Stimulated activated CD8-positive, alpha-beta memory T cell treated with anti-CD3 and anti-CD28 coated beads, Interleukin-7, amount 100 ng/mL, for 1 hour (primary cell): ENCODE data around the gene PAXIP1.
"Not testable (repeated sequence)": the region's sequence is repeated elsewhere in the genome, so short reads cannot be mapped to it uniquely, and the experiment has no call there.

Source experiments
- DNase-seq, 2 donors: peaks; one replicate each; pipeline ENCODE4 v3.0.0-alpha.2; 2020; ENCODE audit warnings: low read depth in 2 of 2

The PAXIP1 gene

GRCh38 chr7:154946166-154946565, 56.8 kb downstream of the PAXIP1 start:
- DNase-seq = no peak

DNA sequence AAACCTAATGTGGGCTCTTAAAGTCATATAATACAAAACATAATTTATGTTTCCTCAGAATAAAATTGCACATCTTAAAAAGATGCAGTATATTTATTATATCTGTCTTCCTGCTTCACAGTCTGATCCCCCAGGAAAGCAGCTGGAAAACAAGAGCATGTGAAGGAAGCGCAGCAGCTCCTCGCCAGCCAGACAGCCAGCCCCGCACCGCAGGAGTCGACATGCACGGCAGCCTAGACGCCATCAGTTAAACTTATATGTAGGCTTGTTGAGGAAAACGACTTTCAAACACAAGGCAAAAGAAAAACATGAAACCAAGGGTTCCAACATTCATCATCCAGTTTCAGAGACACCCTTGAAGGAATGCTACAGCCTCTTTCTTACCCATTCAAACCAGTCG, 59.0 kb downstream of the PAXIP1 start:
- DNase-seq = no peak

GRCh38 chr7:154942691-154943090, 60.2 kb downstream of the PAXIP1 start:
- no peak for DNase-seq

- no peak for DNase-seq
Measured at GRCh38 chr7:154937837-154938236, 65.1 kb downstream of the PAXIP1 start.

- DNase-seq = not testable (repeated sequence)
Measured at GRCh38 chr7:154934353-154934952, 68.5 kb downstream of the PAXIP1 start.

GRCh38 chr7:154931906-154932305, 71.0 kb downstream of the PAXIP1 start:
- no peak for DNase-seq

DNA sequence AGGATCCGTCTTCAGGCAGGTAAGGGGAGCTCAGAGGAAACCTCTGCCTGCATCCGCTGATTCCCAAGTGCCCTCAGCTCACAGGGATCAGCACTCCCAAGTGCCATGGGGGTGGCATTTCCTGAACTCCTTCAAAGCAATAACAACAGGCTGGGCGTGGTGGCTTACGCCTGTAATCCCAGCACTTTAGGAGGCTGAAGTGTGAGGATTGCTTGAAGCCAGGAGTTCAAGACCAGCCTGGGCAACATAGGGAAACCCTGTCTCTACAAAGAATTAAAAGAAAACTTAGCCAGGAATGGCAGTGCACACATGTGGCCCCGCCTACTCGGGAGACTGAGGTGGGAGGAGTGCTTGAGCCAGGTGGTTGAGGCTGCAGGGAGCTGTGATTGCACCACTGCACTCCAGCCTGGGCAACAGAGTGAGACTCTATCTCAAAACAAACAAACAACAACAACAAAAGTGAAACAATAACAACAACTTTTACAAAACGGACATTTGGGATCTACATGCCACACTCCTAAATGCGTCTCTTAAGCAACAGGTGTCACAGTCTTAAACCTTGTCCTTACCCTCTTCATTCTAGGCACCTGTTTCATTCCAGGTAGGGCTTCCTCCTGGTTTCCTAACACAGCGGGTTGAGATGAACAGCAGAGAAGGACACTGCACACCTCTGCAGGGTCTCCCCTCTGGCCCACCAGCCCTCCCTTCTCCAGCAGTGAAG, 73.8 kb downstream of the PAXIP1 start:
- DNase-seq = no peak

GRCh38 chr7:154928136-154929005, 74.6 kb downstream of the PAXIP1 start:
- DNase-seq = peak in 1 of 2 donors; percentile 10

- DNase-seq = peak; percentile 44 to 62
Measured at GRCh38 chr7:154927624-154928125, 75.2 kb downstream of the PAXIP1 start.

- not testable (repeated sequence) for DNase-seq
Measured at GRCh38 chr7:154922472-154922871, 80.5 kb downstream of the PAXIP1 start.

DNA sequence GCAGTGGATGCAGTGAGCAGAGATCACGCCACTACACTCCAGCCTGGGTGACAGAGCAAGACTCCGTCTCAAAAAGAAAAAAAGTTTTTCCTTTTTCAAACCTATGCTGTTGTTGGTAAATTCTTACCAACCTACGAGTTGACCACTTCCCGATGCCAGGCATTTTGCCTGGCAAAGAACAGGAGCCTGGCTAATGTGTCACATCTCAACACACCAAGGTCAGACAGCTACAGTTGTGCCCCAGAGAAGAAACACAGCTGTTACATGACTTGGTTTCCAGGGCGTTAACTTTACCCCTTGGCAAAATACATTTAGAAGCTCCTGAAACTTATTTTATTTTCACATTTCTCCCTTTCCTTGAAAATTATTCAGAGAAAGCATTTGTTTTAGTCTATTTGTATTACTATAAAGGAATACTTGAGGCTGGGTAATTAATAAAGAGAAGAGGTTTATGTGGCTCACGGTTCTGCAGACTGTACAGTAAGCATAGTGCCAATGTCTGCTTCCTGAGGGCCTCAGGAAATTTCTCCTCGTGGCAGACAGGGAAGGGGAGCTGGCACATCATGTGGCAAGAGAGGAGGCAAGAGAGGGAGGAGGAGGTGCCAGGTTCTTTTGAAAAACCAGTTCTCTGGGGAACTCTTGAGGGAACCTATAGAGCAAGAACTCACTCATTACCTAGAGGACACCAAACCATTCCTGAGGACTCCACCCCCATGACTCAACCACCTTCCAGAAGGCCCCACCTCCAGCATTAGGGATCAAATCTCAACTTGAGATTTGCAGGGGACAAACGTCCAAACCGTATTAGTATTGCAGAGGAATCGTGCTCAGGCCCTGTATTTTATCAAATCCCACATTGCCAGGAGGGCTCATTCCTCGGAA, 83.3 kb downstream of the PAXIP1 start:
- DNase-seq = no peak

DNA sequence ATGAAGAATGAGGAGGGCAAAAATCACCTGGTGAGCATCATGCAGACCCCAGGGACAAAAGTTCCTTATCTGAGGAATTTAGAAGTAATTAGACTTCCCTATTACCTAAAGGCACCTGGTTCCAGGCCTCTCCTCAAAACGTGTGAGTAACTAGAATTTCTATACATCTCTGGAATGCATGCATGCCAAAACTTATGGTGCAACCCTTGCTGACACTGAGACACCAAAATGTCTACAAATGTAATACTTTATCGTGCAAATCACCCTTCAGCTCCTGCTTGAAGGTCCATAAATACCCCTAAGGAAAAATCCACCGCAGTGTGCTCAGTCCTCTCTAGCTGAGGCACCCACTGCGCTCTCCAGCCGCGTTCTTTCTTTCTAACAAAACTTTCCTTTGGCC, 84.2 kb downstream of the PAXIP1 start:
- no peak for DNase-seq

- DNase-seq = no peak
Measured at GRCh38 chr7:154918266-154918665, 84.7 kb downstream of the PAXIP1 start.

- no peak for DNase-seq
Measured at GRCh38 chr7:154917808-154918160, 85.1 kb downstream of the PAXIP1 start.

GRCh38 chr7:154916856-154917807, 85.8 kb downstream of the PAXIP1 start:
- no peak for DNase-seq

- DNase-seq = no peak
Measured at GRCh38 chr7:154916381-154916780, 86.5 kb downstream of the PAXIP1 start.

DNA sequence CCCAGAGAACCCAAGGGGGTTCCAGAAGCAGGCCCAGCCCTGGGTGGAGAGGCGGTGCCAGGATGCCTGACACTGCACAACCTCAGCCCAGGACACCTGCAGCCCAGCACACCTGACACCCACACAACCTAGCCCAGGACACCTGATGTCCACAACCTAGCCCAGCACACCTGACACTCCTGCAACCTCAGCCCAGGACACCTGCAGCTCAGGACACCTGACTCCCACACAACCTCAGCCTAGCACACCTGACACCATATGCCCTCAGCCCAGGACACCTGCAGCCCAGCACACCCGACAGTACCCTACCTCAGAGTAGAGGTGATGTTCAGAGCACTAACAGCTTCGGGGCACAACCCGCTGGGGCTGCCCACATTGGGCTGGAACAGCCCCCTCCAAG, 87.3 kb downstream of the PAXIP1 start:
- DNase-seq = no peak

GRCh38 chr7:154914996-154915380, 87.9 kb downstream of the PAXIP1 start:
- no peak for DNase-seq

- DNase-seq = no peak
Measured at GRCh38 chr7:154914308-154914995, 88.5 kb downstream of the PAXIP1 start.
